Karpas-422 (cell line): Measurements from ENCODE around the gene RMRP. TPM values are rescaled to one million over a fixed set of nuclear protein-coding genes. Genes with fewer than 3 reads are reported as not detected.

ENCODE experiments used
- DNase-seq: peaks from one replicate; pipeline ENCODE4 v3.0.0-alpha.2; 2015
- H2AFZ ChIP-seq: fragments of 200-600 bp; sonication (generic); 2 replicates; pipeline ENCODE4 v1.6.1; 2014; ENCODE audit warnings: antibody characterized with exemption, low read length, mixed read lengths
- H3K27ac ChIP-seq: fragments of 200-600 bp; sonication (generic); 2 replicates; pipeline ENCODE4 v1.5.1; 2014; ENCODE audit warnings: mild to moderate bottlenecking, low read length, moderate library complexity
- H3K27me3 ChIP-seq: fragments of 200-600 bp; sonication (generic); 2 replicates; pipeline ENCODE4 v1.6.1; 2014; ENCODE audit warnings: low read length, mixed read lengths
- H3K36me3 ChIP-seq: fragments of 200-600 bp; sonication (generic); 2 replicates; pipeline ENCODE4 v1.6.1; 2014; ENCODE audit warnings: low read length, mixed read lengths; ENCODE audit not compliant: insufficient read depth
- H3K4me1 ChIP-seq: fragments of 200-600 bp; sonication (generic); 2 replicates; pipeline ENCODE4 v1.6.1; 2014; ENCODE audit warnings: mild to moderate bottlenecking, low read length, mixed read lengths
- H3K4me2 ChIP-seq: fragments of 200-600 bp; sonication (generic); 2 replicates; pipeline ENCODE4 v1.6.1; 2014; ENCODE audit warnings: low read length, low read depth, mild to moderate bottlenecking; ENCODE audit not compliant: poor library complexity, severe bottlenecking
- H3K4me3 ChIP-seq: fragments of 200-600 bp; sonication (generic); 2 replicates; pipeline ENCODE4 v1.5.1; 2014; ENCODE audit warnings: mild to moderate bottlenecking, antibody characterized with exemption, low read length, mixed read lengths
- H3K79me2 ChIP-seq: fragments of 200-600 bp; sonication (generic); 2 replicates; pipeline ENCODE4 v1.6.1; 2014; ENCODE audit warnings: mild to moderate bottlenecking, low read length, mixed read lengths
- H3K9ac ChIP-seq: fragments of 200-600 bp; sonication (generic); 2 replicates; pipeline ENCODE4 v1.6.0; 2014; ENCODE audit warnings: low read length
- H3K9me2 ChIP-seq: fragments of 200-600 bp; sonication (generic), shearing (Covaris generic); replicated peaks from 2 replicates; pipeline ENCODE4 v1.6.0; 2014; ENCODE audit warnings: mild to moderate bottlenecking, low read length, moderate library complexity; ENCODE audit not compliant: insufficient read depth
- H3K9me3 ChIP-seq: fragments of 300-700, 200-600 bp; sonication (generic); 2 replicates; pipeline ENCODE4 v1.6.1; 2014; ENCODE audit warnings: low read length, mixed read lengths
- H4K20me1 ChIP-seq: fragments of 200-600 bp; sonication (generic); 2 replicates; pipeline ENCODE4 v1.6.1; 2014; ENCODE audit warnings: mild to moderate bottlenecking, antibody characterized with exemption, low read length, low read depth; ENCODE audit not compliant: insufficient read depth
- total RNA-seq: library from RNA; depleted of rRNA; stranded (reverse); fragments of >200 nt; shearing (Covaris generic); gene quantifications from 2 replicates; pipeline ENCODE4 v1.2.3, GENCODE V29; 2014; ENCODE audit warnings: low replicate concordance; rRNA removed

The RMRP gene
- total RNA-seq: 23,349 and 56,129 TPM in 2 replicates

DNA sequence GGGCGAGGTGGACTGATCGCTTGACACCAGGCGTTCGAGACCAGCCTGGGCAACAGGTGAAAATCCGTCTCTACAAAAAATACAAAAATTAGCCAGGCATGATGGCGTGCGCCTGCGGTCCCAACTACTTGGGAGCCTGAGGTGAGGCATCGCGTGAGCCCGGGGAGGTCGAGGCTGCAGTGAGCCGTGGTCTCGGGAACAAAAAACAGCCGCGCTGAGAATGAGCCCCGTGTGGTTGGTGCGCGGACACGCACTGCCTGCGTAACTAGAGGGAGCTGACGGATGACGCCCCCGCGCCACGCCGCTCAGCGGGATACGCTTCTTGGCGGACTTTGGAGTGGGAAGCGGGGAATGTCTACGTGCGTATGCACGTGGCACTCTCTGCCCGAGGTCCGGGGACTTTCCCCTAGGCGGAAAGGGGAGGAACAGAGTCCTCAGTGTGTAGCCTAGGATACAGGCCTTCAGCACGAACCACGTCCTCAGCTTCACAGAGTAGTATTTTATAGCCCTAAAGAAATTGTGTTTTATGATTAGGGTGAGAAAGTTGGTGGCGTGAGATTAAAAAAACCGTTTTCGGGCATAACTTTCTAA lies at the start of gene RMRP:
RMRP (minus strand) TSS at position 474 of the 591 bp plus-strand sequence.
- Histone ChIP-seq H3K27ac (peak within 1 kb of the TSS; percentile 80), H3K36me3 (peaks cover 9% of the 10 kb centered on the region; the same call in 1 of the 2 replicates), H3K9ac (peak within 1 kb of the TSS; percentile 81), H3K4me3 (peak within 1 kb of the TSS; percentile 76), H4K20me1 (no peaks in the 10 kb centered on the region), H3K9me3 (no peaks in the 10 kb centered on the region), H3K27me3 (no peaks in the 10 kb centered on the region), H2AFZ (peak within 1 kb of the TSS; percentile 52; the same call in 1 of the 2 replicates), H3K9me2 (no peaks in the 10 kb centered on the region), H3K4me1 (peaks cover 51% of the 10 kb centered on the region), H3K4me2 (peak within 1 kb of the TSS; percentile 90), H3K79me2 (peaks cover 9% of the 10 kb centered on the region)
- peak; percentile 96 for DNase-seq

DNA sequence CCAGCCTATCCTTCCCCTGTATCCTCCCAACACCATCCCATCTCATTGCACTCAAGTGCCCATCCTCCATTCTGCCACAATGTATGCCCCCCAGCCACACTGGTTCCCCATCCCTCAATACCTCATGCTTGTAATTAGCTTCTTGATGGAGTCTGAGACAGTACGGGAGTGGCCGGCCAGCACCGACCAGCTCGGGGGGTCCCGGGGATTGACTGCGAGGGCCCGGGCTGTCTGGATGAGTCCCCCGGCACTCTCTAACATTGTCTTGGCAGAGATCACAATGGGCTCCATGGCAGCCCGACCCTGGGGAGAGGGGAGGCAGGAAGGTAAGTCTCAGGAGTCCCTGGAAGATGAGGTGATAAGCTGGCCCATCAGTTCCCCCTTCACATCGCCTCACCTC lies 49.1 kb upstream of the RMRP start:
- Histone ChIP-seq H4K20me1 (no peaks in the 10 kb centered on the region), H3K36me3 (peaks cover 44% of the 10 kb centered on the region), H3K9me2 (no peaks in the 10 kb centered on the region), H3K4me2 (no peak overlapping the region), H3K27ac (no peak overlapping the region), H3K27me3 (no peaks in the 10 kb centered on the region), H3K4me3 (no peak overlapping the region), H3K4me1 (no peaks in the 10 kb centered on the region), H2AFZ (no peak overlapping the region), H3K9me3 (no peaks in the 10 kb centered on the region), H3K79me2 (no peaks in the 10 kb centered on the region), H3K9ac (no peak overlapping the region)
- DNase-seq: no peak

DNA sequence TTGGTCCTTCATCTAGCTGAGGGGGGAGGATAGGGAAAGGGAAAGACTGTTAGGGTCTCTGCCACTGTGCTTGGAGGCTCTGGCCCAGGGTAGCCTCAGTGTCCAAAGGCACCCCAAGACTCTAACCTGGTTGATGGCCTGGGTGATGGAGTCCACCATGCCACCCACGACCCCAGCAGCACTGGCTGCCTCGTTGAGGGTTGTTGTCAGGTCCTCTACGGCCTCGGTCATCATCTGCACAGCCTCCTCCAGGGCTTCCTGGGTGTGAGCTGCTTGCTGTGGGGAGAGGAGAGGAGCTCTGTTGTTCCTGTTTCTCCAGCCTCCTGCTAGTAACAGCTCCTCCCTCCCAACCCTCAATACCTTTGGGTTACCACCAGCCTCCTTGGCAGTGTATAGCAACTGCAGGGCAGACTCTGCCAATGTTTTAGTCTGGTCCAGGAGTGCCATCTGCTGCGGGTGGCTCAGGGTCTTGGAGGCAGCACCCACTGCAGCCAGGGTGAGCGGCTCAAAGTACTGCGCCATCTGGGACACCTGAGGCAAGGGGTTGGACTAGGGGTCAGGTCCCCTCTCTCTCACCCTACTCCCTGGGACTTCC lies 48.1 kb upstream of the RMRP start:
- Histone ChIP-seq H4K20me1 (no peaks in the 10 kb centered on the region), H2AFZ (no peak overlapping the region), H3K4me2 (no peak overlapping the region), H3K9ac (no peak overlapping the region), H3K4me1 (no peaks in the 10 kb centered on the region), H3K27ac (no peak overlapping the region), H3K9me2 (no peaks in the 10 kb centered on the region), H3K36me3 (peaks cover 49% of the 10 kb centered on the region), H3K9me3 (no peaks in the 10 kb centered on the region), H3K4me3 (no peak overlapping the region), H3K27me3 (no peaks in the 10 kb centered on the region), H3K79me2 (no peaks in the 10 kb centered on the region)
- no peak for DNase-seq

DNA sequence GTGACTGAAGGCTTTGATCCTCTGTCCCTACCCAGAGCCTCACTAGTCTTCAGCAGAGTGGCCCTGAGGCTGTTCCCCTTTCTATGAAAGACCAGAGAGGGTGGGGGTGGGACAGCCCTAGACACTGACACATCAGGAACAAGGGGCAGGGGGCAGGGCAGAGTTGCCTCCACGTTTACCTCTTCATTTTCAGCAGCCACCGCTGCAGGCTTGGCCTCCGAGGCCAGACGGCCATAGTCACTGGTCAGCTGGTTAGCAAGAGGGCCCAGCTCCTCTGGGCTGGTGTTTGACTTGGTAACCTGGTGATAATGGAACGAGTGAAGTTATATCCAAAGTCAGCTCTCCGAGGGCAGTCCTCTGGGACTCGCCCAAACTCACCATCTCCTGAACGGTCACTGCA lies 47.6 kb upstream of the RMRP start:
- no peaks in the 10 kb centered on the region for H3K9me2 ChIP-seq
- no peaks in the 10 kb centered on the region for H4K20me1 ChIP-seq
- no peak for DNase-seq
- no peak overlapping the region for H2AFZ ChIP-seq
- no peaks in the 10 kb centered on the region for H3K79me2 ChIP-seq
- H3K4me2 ChIP-seq: no peak overlapping the region
- no peaks in the 10 kb centered on the region for H3K27me3 ChIP-seq
- H3K9ac ChIP-seq: no peak overlapping the region
- H3K4me3 ChIP-seq: no peak overlapping the region
- H3K4me1 ChIP-seq: no peaks in the 10 kb centered on the region
- peaks cover 55% of the 10 kb centered on the region for H3K36me3 ChIP-seq
- H3K9me3 ChIP-seq: no peaks in the 10 kb centered on the region
- no peak overlapping the region for H3K27ac ChIP-seq

DNA sequence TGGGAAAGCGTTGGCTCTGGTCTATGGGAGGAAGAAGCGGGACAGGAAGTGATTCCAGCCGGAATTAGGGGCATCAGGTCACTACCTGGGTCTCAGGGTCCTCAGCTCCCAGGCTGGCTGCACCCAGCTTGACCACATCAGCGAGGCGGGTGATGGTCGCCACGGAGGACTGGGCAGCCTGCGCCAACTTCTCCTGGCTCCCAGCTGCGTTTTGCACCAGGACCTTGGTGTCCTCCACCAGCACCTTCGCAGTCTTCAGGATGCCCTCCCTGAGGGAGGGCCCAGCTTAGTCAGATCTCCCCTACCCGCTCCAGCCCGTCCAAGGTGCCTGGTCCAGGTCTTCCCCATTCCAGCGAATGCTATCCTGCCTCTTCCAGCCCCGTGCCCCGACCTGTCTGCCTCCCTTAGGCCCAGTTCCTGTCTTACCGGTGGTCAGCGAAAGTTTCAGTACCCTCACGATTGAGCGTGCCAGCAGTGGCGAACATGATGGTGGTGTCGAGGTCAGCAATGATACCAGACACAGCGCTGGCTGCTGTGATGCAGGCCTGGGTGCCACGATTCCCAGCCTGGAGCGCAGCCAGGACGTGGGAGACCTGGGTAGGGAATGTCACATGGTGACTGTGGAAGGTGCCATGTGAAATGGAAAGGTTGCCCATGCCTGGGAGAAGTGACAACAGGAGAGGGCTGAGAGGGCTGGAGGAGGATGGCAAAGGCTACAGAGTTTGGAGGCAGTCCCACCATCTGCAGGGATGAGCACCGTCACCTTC lies 46.3 kb upstream of the RMRP start:
- H3K27me3 ChIP-seq: no peaks in the 10 kb centered on the region
- no peaks in the 10 kb centered on the region for H3K79me2 ChIP-seq
- H3K9me2 ChIP-seq: no peaks in the 10 kb centered on the region
- H3K4me2 ChIP-seq: no peak overlapping the region
- no peaks in the 10 kb centered on the region for H3K9me3 ChIP-seq
- H3K27ac ChIP-seq: no peak overlapping the region
- no peaks in the 10 kb centered on the region for H4K20me1 ChIP-seq
- H3K4me3 ChIP-seq: no peak overlapping the region
- H3K36me3 ChIP-seq: peaks cover 57% of the 10 kb centered on the region
- no peak overlapping the region for H3K9ac ChIP-seq
- no peak for DNase-seq
- H2AFZ ChIP-seq: no peak overlapping the region
- H3K4me1 ChIP-seq: no peaks in the 10 kb centered on the region

DNA sequence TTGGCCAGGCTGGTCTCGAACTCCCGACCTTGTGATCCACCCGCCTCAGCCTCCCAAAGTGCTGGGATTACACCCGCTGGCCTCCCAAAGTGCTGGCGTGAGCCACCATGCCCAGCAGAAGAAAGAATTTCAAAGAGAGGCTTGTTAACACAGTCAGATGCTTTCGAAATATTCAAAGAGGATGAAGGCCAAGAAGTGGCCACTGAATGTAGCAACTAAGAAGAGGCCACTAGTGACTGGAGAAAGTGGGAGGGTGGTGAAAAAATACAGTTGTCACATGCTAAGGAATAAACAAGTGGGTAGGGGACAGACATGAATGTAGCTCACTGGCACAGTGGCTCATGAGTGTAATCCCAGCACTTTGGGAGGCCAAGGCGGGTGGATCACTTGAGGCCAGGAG lies 44.9 kb upstream of the RMRP start:
- H3K27ac ChIP-seq: no peak overlapping the region
- H3K4me2 ChIP-seq: no peak overlapping the region
- no peaks in the 10 kb centered on the region for H4K20me1 ChIP-seq
- no peak overlapping the region for H3K4me3 ChIP-seq
- H3K36me3 ChIP-seq: peaks cover 51% of the 10 kb centered on the region
- no peak overlapping the region for H2AFZ ChIP-seq
- no peaks in the 10 kb centered on the region for H3K79me2 ChIP-seq
- no peaks in the 10 kb centered on the region for H3K9me2 ChIP-seq
- H3K9me3 ChIP-seq: no peaks in the 10 kb centered on the region
- H3K27me3 ChIP-seq: no peaks in the 10 kb centered on the region
- no peaks in the 10 kb centered on the region for H3K4me1 ChIP-seq
- DNase-seq: no peak
- no peak overlapping the region for H3K9ac ChIP-seq

DNA sequence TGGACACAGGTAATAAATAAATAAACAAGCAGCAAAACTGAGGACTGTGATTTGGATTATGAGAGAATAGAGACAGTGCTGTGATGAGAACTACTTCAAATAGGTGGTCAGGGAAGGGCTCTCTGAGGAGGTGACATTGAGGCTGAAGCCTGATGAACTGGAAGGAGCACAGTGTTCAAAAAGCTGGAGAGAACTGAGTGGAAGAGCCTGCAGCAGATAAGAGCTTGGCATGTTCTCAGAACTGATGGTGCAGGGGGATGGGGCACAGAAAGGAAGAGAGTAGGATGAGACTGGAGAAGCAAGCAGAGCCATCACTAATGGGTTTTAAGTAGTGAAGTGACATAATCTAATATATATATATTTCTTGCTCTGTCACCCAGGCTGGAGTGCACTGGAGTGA lies 43.1 kb upstream of the RMRP start:
- H3K27ac ChIP-seq: no peak overlapping the region

DNA sequence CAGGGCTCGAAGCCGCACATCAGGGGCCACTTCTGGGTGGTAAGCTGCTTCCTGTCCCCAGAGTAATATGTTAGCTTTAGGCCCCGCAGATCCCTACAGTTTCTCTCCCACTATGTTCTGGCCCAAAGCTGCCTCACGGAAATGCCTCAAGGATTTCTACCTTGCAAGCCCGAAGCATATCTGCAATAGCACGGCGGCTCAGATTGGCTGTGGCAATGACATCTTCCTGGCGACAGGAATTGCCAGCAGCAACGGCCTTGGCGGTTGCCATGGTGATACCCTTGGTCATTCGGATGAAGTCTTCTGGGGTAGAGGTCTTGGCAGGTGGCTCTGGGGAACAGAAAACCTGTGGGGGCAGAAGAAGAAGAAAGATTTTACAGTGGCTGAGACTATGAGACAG lies 42.2 kb upstream of the RMRP start:
- H4K20me1 ChIP-seq: no peaks in the 10 kb centered on the region
- no peaks in the 10 kb centered on the region for H3K9me2 ChIP-seq
- H3K36me3 ChIP-seq: peaks cover 49% of the 10 kb centered on the region
- H3K27ac ChIP-seq: no peak overlapping the region
- DNase-seq: no peak
- H3K9ac ChIP-seq: no peak overlapping the region
- H3K4me1 ChIP-seq: no peaks in the 10 kb centered on the region
- no peaks in the 10 kb centered on the region for H3K27me3 ChIP-seq
- no peak overlapping the region for H3K4me3 ChIP-seq
- H3K79me2 ChIP-seq: no peaks in the 10 kb centered on the region
- no peak overlapping the region for H3K4me2 ChIP-seq
- no peaks in the 10 kb centered on the region for H3K9me3 ChIP-seq
- no peak overlapping the region for H2AFZ ChIP-seq

More for the DNA sequence above, 43.1 kb upstream of the RMRP start:
- no peak overlapping the region for H3K4me2 ChIP-seq
- no peaks in the 10 kb centered on the region for H4K20me1 ChIP-seq
- no peaks in the 10 kb centered on the region for H3K79me2 ChIP-seq
- H3K36me3 ChIP-seq: peaks cover 50% of the 10 kb centered on the region
- H3K27me3 ChIP-seq: no peaks in the 10 kb centered on the region
- DNase-seq: no peak
- H3K4me1 ChIP-seq: no peaks in the 10 kb centered on the region
- H3K9me2 ChIP-seq: no peaks in the 10 kb centered on the region
- H3K9ac ChIP-seq: no peak overlapping the region
- no peak overlapping the region for H2AFZ ChIP-seq
- no peak overlapping the region for H3K4me3 ChIP-seq
- H3K9me3 ChIP-seq: no peaks in the 10 kb centered on the region
